ENCODE results near the gene JSRP1.

- TF ChIP-seq POLR2A (IDR thresholded peaks at IDR 0.05; ENCODE audit: low read depth, low read length) (no peak), SPI1 (IDR thresholded peaks at IDR 0.05; ENCODE audit: low read depth, low read length) (no peak), POLR2AphosphoS5 (IDR thresholded peaks at IDR 0.05; ENCODE audit: low read depth, low read length) (no peak), TAF1 (IDR thresholded peaks at IDR 0.05; ENCODE audit: low read depth, low read length) (no peak), POU2F2 (IDR thresholded peaks at IDR 0.05; ENCODE audit: low read depth, low read length) (no peak)
These were observed 3.1 kb upstream of the JSRP1 start for GRCh38 chr19:2259336-2259735.

Data from GM12891 (cell line).